BJ (cell line): ENCODE results near the gene RGS12. TPM values are rescaled to one million over a fixed set of nuclear protein-coding genes. Genes with fewer than 3 reads are reported as not detected.

Source experiments
- CTCF ChIA-PET: fragments of 350-600 bp; formaldehyde crosslinking; extraction: SDS; loops from one replicate; lab custom pipeline; 2021; ENCODE audit warnings: antibody characterized with exemption, inconsistent platforms; lab: Yijun Ruan, JAX
- POLR2A ChIA-PET: fragments of 300-600 bp; sonication (Branson Sonifier 250); formaldehyde crosslinking; extraction: SDS; loops from one replicate; lab custom pipeline; 2021; ENCODE audit warnings: antibody characterized with exemption; lab: Charles Lee
- DNase-seq: peaks from one replicate; pipeline ENCODE4 v3.0.0-alpha.2; 2011; ENCODE audit warnings: low read depth
- H3K27me3 ChIP-seq: 2 replicates; pipeline ENCODE4 v1.6.0; 2011; ENCODE audit warnings: low read length; ENCODE audit not compliant: control insufficient read depth, insufficient read depth
- H3K36me3 ChIP-seq: 2 replicates; pipeline ENCODE4 v1.5.1; 2011; ENCODE audit warnings: low read length; ENCODE audit not compliant: control insufficient read depth, insufficient read depth
- H3K4me3 ChIP-seq: 2 replicates; pipeline ENCODE4 v1.5.1; 2011; ENCODE audit warnings: low read depth, mild to moderate bottlenecking, control low read depth, low read length
- polyA plus RNA-seq: library from polyadenylated mRNA; depleted of rRNA; stranded (reverse); fragments of >200 nt; gene quantifications from 2 replicates; pipeline ENCODE4 v1.2.3, GENCODE V29; 2011
- TF ChIP-seq, protein P1 (sequence below): IDR thresholded peaks from 2 replicates; pipeline ENCODE4 v1.5.1; 2011; ENCODE audit warnings: low read depth, mild to moderate bottlenecking, control low read depth, inconsistent platforms, low read length, moderate library complexity; ENCODE audit not compliant: insufficient read depth

Gene RGS12
- polyA plus RNA-seq, 1 experiment, result 16.3 TPM

DNA sequence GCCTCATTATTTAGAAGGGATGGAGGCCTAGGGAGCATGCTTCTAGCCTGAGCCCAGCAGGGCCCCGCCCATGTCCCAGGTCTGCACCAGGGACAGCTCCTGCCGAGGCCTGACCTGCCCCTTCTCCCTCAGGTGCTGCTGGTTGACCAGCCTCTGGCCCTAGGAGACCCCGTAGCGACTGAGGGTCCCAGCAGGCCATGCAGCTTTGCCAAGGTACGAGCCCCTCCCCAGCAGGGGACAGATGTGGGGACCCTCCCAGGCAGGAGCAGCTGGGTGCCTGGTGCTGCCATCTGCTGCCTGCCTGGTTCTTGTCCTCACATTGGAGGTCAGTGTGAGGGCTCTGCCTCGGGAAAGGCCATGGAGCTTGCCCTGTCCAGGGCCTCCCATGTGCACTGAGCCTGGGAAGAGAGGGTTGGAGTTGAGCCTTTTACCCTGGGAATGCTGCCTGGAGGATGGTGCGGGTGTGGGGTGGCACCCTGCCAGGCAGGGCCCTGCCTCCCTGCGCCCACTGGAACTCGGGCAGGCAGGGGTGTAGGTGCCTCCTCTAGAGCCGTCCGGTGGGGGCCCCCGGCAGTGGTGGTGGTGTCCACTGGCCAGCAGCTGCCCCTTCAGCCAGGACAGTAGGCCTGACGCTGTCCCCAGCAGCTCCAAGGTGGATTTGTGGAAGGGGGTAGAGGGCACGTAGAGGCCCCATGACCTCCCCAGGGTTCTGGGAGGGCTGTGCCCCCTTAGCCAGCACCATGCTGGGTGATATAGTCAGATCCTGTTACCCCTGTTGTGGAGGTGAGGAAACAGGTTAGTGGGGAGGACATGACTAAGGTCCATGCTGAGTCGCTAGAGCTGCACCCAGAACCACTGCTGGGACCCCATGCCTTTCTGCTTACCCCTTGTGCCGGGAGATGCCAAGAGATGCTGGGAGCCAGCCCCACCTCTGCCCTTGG is 46.1 kb upstream of the RGS12 start:
- H3K36me3 ChIP-seq, result peaks cover 2% of the 10 kb centered on the region
- H3K27me3 ChIP-seq, result no peaks in the 10 kb centered on the region
- ChIA-PET CTCF (interaction anchor here (0.8 to 1.3 kb wide), 2 partner anchors 32 to 33 kb away, joined by 3 read pairs; no protein-coding TSS in a partner anchor), POLR2A (no interaction called here)
- TF ChIP-seq, protein P1, sequence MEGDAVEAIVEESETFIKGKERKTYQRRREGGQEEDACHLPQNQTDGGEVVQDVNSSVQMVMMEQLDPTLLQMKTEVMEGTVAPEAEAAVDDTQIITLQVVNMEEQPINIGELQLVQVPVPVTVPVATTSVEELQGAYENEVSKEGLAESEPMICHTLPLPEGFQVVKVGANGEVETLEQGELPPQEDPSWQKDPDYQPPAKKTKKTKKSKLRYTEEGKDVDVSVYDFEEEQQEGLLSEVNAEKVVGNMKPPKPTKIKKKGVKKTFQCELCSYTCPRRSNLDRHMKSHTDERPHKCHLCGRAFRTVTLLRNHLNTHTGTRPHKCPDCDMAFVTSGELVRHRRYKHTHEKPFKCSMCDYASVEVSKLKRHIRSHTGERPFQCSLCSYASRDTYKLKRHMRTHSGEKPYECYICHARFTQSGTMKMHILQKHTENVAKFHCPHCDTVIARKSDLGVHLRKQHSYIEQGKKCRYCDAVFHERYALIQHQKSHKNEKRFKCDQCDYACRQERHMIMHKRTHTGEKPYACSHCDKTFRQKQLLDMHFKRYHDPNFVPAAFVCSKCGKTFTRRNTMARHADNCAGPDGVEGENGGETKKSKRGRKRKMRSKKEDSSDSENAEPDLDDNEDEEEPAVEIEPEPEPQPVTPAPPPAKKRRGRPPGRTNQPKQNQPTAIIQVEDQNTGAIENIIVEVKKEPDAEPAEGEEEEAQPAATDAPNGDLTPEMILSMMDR, result no peak
- no peak overlapping the region for H3K4me3 ChIP-seq
- no peak for DNase-seq

DNA sequence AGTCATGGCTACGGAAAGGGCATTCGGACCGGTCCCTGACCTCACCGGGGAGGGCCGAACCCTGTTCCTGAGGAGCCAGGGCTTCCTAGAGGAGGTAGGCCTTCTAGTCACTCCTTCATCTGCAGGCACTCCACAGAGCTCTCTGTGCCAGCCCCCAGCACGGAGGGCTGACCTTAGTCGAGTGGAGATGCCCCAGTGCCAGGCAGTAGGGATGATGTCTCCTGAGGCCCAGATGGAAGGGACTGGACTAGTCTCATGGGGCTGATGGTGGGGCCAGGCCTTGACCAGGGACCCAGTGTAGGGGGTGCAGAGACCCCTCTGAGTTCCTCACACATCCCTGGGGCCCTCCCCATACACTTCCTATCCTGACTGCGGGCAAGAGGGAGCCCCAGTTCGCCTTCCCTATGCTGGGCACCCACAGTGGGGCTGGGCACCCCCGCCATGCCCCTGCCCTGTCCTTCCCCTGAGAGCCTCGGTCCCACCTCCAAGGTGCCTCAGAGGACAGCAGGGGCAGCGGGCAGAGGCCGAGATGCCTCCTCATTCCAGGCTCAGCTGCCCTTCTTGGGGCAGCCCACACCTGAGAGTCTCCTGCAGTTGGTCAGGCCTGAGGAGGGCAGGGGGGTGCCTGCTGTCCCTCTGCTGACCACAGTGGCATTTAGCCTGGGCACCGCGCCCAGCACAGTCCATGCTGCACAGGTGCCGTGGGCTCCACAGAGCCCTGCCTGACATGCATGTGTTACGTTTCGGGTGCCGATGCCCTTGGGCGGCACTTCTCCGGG is 45.2 kb upstream of the RGS12 start:
- no peak overlapping the region for H3K4me3 ChIP-seq
- H3K36me3 ChIP-seq, result peaks cover 2% of the 10 kb centered on the region
- TF ChIP-seq, protein P1, result no peak
- DNase-seq, result no peak
- CTCF ChIA-PET, result interaction anchor here (0.8 to 1.3 kb wide), 2 partner anchors 33 kb away, joined by 3 read pairs; no protein-coding TSS in a partner anchor
- POLR2A ChIA-PET, result no interaction called here
- no peaks in the 10 kb centered on the region for H3K27me3 ChIP-seq

DNA sequence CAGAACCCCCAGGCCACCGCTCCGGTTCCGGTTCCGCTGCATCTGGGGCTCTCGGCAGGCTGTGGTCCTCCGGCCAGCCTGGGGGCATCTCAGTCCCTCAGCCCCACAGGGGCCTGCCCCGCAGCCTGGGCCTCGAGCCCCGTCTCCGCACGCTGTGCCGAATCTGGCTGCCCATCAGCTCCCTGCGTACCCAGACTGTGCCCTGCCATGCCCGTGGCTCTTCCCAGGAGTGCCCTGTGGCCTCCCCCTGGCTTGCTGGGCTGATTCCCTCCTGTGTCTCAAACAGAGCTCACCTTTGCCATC is 44.7 kb upstream of the RGS12 start:
- peaks cover 2% of the 10 kb centered on the region for H3K36me3 ChIP-seq
- ChIA-PET CTCF (no interaction called here), POLR2A (no interaction called here)
- DNase-seq, result no peak
- TF ChIP-seq, protein P1, result no peak
- H3K4me3 ChIP-seq, result no peak overlapping the region
- no peaks in the 10 kb centered on the region for H3K27me3 ChIP-seq

DNA sequence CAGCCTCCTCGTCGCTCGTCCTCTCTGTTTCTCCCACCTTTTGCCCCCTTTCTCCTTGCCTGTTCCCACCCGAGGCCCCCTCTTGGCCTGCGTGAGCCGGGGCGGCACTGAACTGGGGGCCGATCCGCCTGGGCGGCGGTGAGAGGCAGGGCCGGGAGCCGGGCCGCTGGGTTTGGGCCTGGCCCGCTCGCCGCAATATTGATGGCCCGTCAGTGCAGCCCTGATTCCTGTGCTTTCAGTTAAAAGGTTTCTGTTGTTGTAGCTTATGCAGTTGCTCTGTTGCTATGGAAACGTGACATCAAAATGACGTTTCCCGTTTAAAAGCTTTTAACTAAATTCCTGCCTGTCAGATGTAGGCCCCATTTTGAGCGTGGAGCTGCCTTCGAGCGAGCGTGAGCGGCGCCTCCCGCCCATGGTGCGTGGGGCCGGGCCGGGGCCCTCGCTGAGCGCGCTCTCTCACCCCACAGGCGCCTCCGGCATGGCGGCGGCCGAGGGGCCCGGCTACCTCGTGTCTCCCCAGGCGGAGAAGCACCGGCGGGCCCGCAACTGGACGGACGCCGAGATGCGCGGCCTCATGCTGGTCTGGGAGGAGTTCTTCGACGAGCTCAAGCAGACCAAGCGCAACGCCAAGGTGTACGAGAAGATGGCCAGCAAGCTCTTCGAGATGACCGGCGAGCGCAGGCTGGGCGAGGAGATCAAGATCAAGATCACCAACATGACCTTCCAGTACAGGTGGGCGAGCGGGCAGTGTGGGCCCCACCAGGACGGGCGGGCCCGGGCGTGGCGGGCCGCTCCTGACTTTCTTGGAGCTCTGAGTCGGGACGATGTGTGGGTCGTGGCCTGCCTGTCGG is 43.8 kb upstream of the RGS12 start, which contains the start of gene MSANTD1:
MSANTD1 (plus strand) TSS at position 349 of the 851 bp plus-strand sequence; CDS start at position 413, 64 bp downstream.
- H3K36me3 ChIP-seq, result no peaks in the 10 kb centered on the region
- CTCF ChIA-PET, result interaction anchor here (0.6 kb wide), 1 partner anchor 109 kb away, joined by 3 read pairs; no protein-coding TSS in a partner anchor

More for the DNA sequence above, 43.8 kb upstream of the RGS12 start, which contains the start of gene MSANTD1:
- H3K27me3 ChIP-seq, result no peaks in the 10 kb centered on the region
- H3K4me3 ChIP-seq, result no peak within 1 kb of the TSS
- TF ChIP-seq, protein P1, result no peak
- POLR2A ChIA-PET, result no interaction called here
- no peak for DNase-seq
